ENCODE results near the gene POU2F1.
"Not testable (repeated sequence)": the region's sequence is repeated elsewhere in the genome, so short reads cannot be mapped to it uniquely, and the experiment has no call there.

Gene POU2F1

GRCh38 chr1:167312871-167313270, 92.2 kb downstream of the POU2F1 start:
- H3K36me3 ChIP-seq: no peaks in the 10 kb centered on the region
- H3K9me3 ChIP-seq (ENCODE audit: severe bottlenecking): no peaks in the 10 kb centered on the region
- H3K4me3 ChIP-seq (ENCODE audit: low read depth, low read length): no peak overlapping the region
- H3K27me3 ChIP-seq (ENCODE audit: insufficient read depth, low read depth, severe bottlenecking): no peaks in the 10 kb centered on the region
- no peak overlapping the region for H3K27ac ChIP-seq
- TF ChIP-seq CTCF (IDR thresholded peaks at IDR 0.05; ENCODE audit: low read depth, low read length): no peak
- DNase-seq: no peak

GRCh38 chr1:167314671-167315070, 94.0 kb downstream of the POU2F1 start:
- Histone ChIP-seq H3K36me3 (no peaks in the 10 kb centered on the region), H3K27me3 (ENCODE audit: insufficient read depth, low read depth, severe bottlenecking) (no peaks in the 10 kb centered on the region), H3K27ac (no peak overlapping the region), H3K9me3 (ENCODE audit: severe bottlenecking) (no peaks in the 10 kb centered on the region), H3K4me3 (ENCODE audit: low read depth, low read length) (no peak overlapping the region)
- DNase-seq: no peak
- TF ChIP-seq CTCF (IDR thresholded peaks at IDR 0.05; ENCODE audit: low read depth, low read length): no peak

GRCh38 chr1:167317463-167317862, 96.8 kb downstream of the POU2F1 start:
- Histone ChIP-seq H3K27me3 (ENCODE audit: insufficient read depth, low read depth, severe bottlenecking) (no peaks in the 10 kb centered on the region), H3K4me3 (ENCODE audit: low read depth, low read length) (no peak overlapping the region)

GRCh38 chr1:167319206-167319605, 98.5 kb downstream of the POU2F1 start:
- not testable (repeated sequence) for H3K27me3 ChIP-seq (ENCODE audit: insufficient read depth, low read depth, severe bottlenecking); H3K9me3 ChIP-seq (ENCODE audit: severe bottlenecking); H3K36me3 ChIP-seq; H3K27ac ChIP-seq; DNase-seq; H3K4me3 ChIP-seq (ENCODE audit: low read depth, low read length)

More at GRCh38 chr1:167317463-167317862, 96.8 kb downstream of the POU2F1 start:
- Histone ChIP-seq H3K27ac (no peak overlapping the region), H3K36me3 (no peaks in the 10 kb centered on the region), H3K9me3 (ENCODE audit: severe bottlenecking) (no peaks in the 10 kb centered on the region)
- TF ChIP-seq CTCF (IDR thresholded peaks at IDR 0.05; ENCODE audit: low read depth, low read length): no peak
- DNase-seq: no peak

- no peak overlapping the region for H3K4me3 ChIP-seq (ENCODE audit: low read depth, low read length)
- no peak for DNase-seq
- no peak overlapping the region for H3K27ac ChIP-seq
- H3K27me3 ChIP-seq (ENCODE audit: insufficient read depth, low read depth, severe bottlenecking): no peaks in the 10 kb centered on the region
- no peaks in the 10 kb centered on the region for H3K36me3 ChIP-seq
- H3K9me3 ChIP-seq (ENCODE audit: severe bottlenecking): no peaks in the 10 kb centered on the region
- no peak for TF ChIP-seq CTCF (IDR thresholded peaks at IDR 0.05; ENCODE audit: low read depth, low read length)
Measured at GRCh38 chr1:167322483-167322882, 101.8 kb downstream of the POU2F1 start.

- DNase-seq: no peak
- no peaks in the 10 kb centered on the region for H3K27me3 ChIP-seq (ENCODE audit: insufficient read depth, low read depth, severe bottlenecking)
- no peak overlapping the region for H3K27ac ChIP-seq
- H3K36me3 ChIP-seq: no peaks in the 10 kb centered on the region
- no peaks in the 10 kb centered on the region for H3K9me3 ChIP-seq (ENCODE audit: severe bottlenecking)
- no peak overlapping the region for H3K4me3 ChIP-seq (ENCODE audit: low read depth, low read length)
- no peak for TF ChIP-seq CTCF (IDR thresholded peaks at IDR 0.05; ENCODE audit: low read depth, low read length)
Measured at GRCh38 chr1:167325151-167325550, 104.5 kb downstream of the POU2F1 start.

Data from WERI-Rb-1 (cell line).